Lower lobe of right lung (tissue), 2 donors: ENCODE measurements around the gene SLC25A21. TPM values are rescaled to one million over a fixed set of nuclear protein-coding genes. Genes with fewer than 3 reads are reported as not detected.

Experiments used
- ATAC-seq, 2 donors: fragments of 200-7000 bp; cut with Tn5 transposase; one replicate each; pipeline ENCODE4 v1.9.1; 2020 to 2022; ENCODE audit warnings: mild to moderate bottlenecking in 2 of 2, moderate library complexity in 2 of 2
- DNase-seq: peaks from one replicate; pipeline ENCODE4 v3.0.0-alpha.2; 2020
- H3K27ac ChIP-seq: fragments of 200-600 bp; one replicate; pipeline ENCODE4 v1.8.0; 2022
- H3K27me3 ChIP-seq: fragments of 200-600 bp; one replicate; pipeline ENCODE4 v1.8.0; 2022; ENCODE audit warnings: low read depth
- H3K36me3 ChIP-seq: fragments of 200-600 bp; one replicate; pipeline ENCODE4 v1.8.0; 2022; ENCODE audit warnings: mild to moderate bottlenecking
- H3K4me1 ChIP-seq: fragments of 200-600 bp; one replicate; pipeline ENCODE4 v1.8.0; 2022
- H3K4me3 ChIP-seq: fragments of 200-600 bp; one replicate; pipeline ENCODE4 v1.8.0; 2022; ENCODE audit warnings: mild to moderate bottlenecking
- H3K9me3 ChIP-seq: fragments of 200-600 bp; one replicate; pipeline ENCODE4 v1.8.0; 2022
- intact Hi-C: fragments of 100-400 bp; cut with DNase I; formaldehyde crosslinking; loops from one replicate; pipeline ENCODE4 v1.11.0; 2022
- total RNA-seq: library from RNA; stranded (reverse); fragmentation: NEBNext Ultra II Directional; extraction: Animal tissue kit (Norgen Biotek cat#: 25700); gene quantifications from one replicate; pipeline ENCODE4 v1.2.1, GENCODE V29; 2021
- TF ChIP-seq, protein P1 (sequence below): fragments of 200-600 bp; IDR thresholded peaks from one replicate; pipeline ENCODE4 v1.8.0; 2022; ENCODE audit warnings: antibody characterized with exemption, mild to moderate bottlenecking
- donor health status: DM: no; HTN: yes; CAD: no; lungs with severe emphysema.

The SLC25A21 gene
- total RNA-seq, 1 donor from 2014 or later: 0.38 TPM

GRCh38 chr14:36750244-36750643, 422.2 kb downstream of the SLC25A21 start:
- Histone ChIP-seq H3K27me3 (no peaks in the 10 kb centered on the region), H3K4me1 (no peaks in the 10 kb centered on the region), H3K27ac (no peak overlapping the region), H3K4me3 (no peak overlapping the region), H3K9me3 (no peaks in the 10 kb centered on the region), H3K36me3 (no peaks in the 10 kb centered on the region)
- intact Hi-C loops: no loop called here
- TF ChIP-seq, protein P1, sequence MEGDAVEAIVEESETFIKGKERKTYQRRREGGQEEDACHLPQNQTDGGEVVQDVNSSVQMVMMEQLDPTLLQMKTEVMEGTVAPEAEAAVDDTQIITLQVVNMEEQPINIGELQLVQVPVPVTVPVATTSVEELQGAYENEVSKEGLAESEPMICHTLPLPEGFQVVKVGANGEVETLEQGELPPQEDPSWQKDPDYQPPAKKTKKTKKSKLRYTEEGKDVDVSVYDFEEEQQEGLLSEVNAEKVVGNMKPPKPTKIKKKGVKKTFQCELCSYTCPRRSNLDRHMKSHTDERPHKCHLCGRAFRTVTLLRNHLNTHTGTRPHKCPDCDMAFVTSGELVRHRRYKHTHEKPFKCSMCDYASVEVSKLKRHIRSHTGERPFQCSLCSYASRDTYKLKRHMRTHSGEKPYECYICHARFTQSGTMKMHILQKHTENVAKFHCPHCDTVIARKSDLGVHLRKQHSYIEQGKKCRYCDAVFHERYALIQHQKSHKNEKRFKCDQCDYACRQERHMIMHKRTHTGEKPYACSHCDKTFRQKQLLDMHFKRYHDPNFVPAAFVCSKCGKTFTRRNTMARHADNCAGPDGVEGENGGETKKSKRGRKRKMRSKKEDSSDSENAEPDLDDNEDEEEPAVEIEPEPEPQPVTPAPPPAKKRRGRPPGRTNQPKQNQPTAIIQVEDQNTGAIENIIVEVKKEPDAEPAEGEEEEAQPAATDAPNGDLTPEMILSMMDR: no peak
- DNase-seq (no peak), ATAC-seq (no peak)

DNA sequence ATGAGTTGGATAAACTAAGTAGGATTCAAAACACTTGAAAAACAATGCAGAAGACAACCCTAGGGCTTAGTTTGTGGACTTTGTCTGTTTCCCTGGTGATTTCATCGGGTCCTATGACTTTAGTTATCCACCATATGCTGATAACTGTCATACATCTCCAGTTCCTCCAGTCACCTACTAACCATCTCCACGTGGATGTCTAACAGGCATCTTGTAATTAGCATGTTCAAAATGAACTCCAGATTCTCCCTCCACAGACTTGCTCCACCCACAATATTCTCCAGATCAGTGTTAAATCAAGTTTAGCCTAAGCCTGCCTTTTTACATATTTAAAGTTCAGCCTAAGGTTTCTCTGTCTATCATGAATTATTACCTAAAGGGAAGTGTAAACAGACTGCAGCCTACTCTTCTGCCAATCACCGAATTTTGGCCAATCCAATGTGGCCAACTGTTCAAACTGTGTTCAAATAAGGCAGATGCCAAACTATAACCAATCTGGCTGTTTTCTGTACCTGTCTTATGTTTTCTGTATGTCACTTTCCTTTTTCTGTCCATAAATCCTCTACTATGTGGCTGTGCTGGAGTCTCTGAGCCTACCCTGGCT, 423.7 kb downstream of the SLC25A21 start:
- H3K27me3 ChIP-seq: no peaks in the 10 kb centered on the region
- H3K9me3 ChIP-seq: no peaks in the 10 kb centered on the region
- no peaks in the 10 kb centered on the region for H3K4me1 ChIP-seq
- DNase-seq (no peak), ATAC-seq (no peak)
- TF ChIP-seq, protein P1: no peak
- no peaks in the 10 kb centered on the region for H3K36me3 ChIP-seq
- intact Hi-C loops: no loop called here
- H3K27ac ChIP-seq: no peak overlapping the region
- H3K4me3 ChIP-seq: no peak overlapping the region

GRCh38 chr14:36747411-36748184, 424.8 kb downstream of the SLC25A21 start:
- intact Hi-C loops: no loop called here
- TF ChIP-seq, protein P1: peak; percentile 46
- Histone ChIP-seq H3K4me3 (no peak overlapping the region), H3K4me1 (no peaks in the 10 kb centered on the region), H3K36me3 (no peaks in the 10 kb centered on the region), H3K9me3 (no peaks in the 10 kb centered on the region), H3K27ac (no peak overlapping the region), H3K27me3 (no peaks in the 10 kb centered on the region)
- ATAC-seq (peak in 1 of 2 donors; percentile 41), DNase-seq (no peak)

DNA sequence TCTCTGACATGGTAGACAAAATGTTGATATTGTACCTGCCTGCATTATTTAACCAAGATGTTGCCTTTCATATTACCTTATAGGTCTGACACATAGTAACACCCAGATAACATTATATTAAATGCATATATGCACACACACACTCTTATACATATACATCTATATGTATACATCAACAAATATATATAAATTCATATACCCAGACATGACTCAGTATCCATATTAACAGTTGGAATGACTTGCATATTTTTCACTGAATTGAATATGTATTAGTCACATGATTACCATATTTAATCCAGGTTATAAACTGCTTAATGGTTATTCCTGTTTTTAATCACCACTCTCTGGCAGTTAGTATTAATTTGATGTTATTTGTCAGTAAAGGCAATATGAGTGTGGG, 425.5 kb downstream of the SLC25A21 start:
- Histone ChIP-seq H3K36me3 (no peaks in the 10 kb centered on the region), H3K4me1 (no peaks in the 10 kb centered on the region), H3K9me3 (no peaks in the 10 kb centered on the region), H3K4me3 (no peak overlapping the region), H3K27ac (no peak overlapping the region), H3K27me3 (no peaks in the 10 kb centered on the region)
- ATAC-seq (no peak), DNase-seq (no peak)
- intact Hi-C loops: no loop called here
- TF ChIP-seq, protein P1: no peak

GRCh38 chr14:36741858-36742257, 430.5 kb downstream of the SLC25A21 start:
- TF ChIP-seq, protein P1: no peak
- ATAC-seq (no peak), DNase-seq (no peak)
- Histone ChIP-seq H3K9me3 (no peaks in the 10 kb centered on the region), H3K4me3 (no peak overlapping the region), H3K27ac (no peak overlapping the region), H3K36me3 (no peaks in the 10 kb centered on the region), H3K4me1 (no peaks in the 10 kb centered on the region), H3K27me3 (peaks cover 4% of the 10 kb centered on the region)
- intact Hi-C loops: no loop called here
